PC-9 (cell line): Measurements from ENCODE around the gene MGLL. TPM values are rescaled to one million over a fixed set of nuclear protein-coding genes. Genes with fewer than 3 reads are reported as not detected.

Experiments used
- Bru-seq: library from RNA; stranded (reverse); fragments of 400-500 nt; gene quantifications from one replicate; lab custom pipeline; 2021; lab: Mats Ljungman, UMichigan
- BruChase-seq, 2 experiments: library from RNA; stranded (reverse); fragments of 400-500 nt; gene quantifications; one replicate each; lab custom pipeline; 2021; lab: Mats Ljungman, UMichigan
- BruUV-seq: library from RNA; stranded (reverse); fragments of 400-500 nt; replicated peaks from 2 replicates; lab custom pipeline; 2021; lab: Mats Ljungman, UMichigan
- CTCF ChIA-PET: fragments of 300-600 bp; sonication (Branson Sonifier 250); formaldehyde crosslinking; loops from one replicate; lab custom pipeline; 2022; ENCODE audit warnings: antibody characterized with exemption; lab: Charles Lee
- POLR2A ChIA-PET: fragments of 300-600 bp; sonication (Branson Sonifier 250); formaldehyde crosslinking; loops from one replicate; lab custom pipeline; 2022; ENCODE audit warnings: antibody characterized with exemption; ENCODE audit not compliant: unreplicated experiment; lab: Charles Lee
- DNase-seq, 2 experiments: peaks; one replicate each; pipeline versions ENCODE4 v3.0.0 to v3.0.0-alpha.2; 2015 to 2022; ENCODE audit warnings: mixed read lengths in 1 of 2
- H2AFZ ChIP-seq: fragments of 200-600 bp; sonication (generic); 2 replicates; pipeline ENCODE4 v1.8.1; 2017; ENCODE audit warnings: antibody characterized with exemption
- H3F3A ChIP-seq: fragments of 200-600 bp; sonication (generic); 2 replicates; pipeline ENCODE4 v1.8.1; 2017; ENCODE audit warnings: antibody characterized with exemption, mild to moderate bottlenecking, low read depth; ENCODE audit not compliant: insufficient read depth
- H3K27ac ChIP-seq: fragments of 200-600 bp; sonication (generic); 2 replicates; pipeline ENCODE4 v1.6.1; 2016; ENCODE audit warnings: mixed run types
- H3K27me3 ChIP-seq: fragments of 200-600 bp; sonication (generic); 2 replicates; pipeline ENCODE4 v1.6.1; 2016; ENCODE audit warnings: low read depth, mixed run types; ENCODE audit not compliant: insufficient read depth
- H3K36me3 ChIP-seq: fragments of 200-600 bp; sonication (generic); 2 replicates; pipeline ENCODE4 v1.6.1; 2016; ENCODE audit warnings: low read depth, mixed run types
- H3K4me1 ChIP-seq: fragments of 200-600 bp; sonication (generic); replicated peaks from 2 replicates; pipeline ENCODE4 v1.6.1; 2016; ENCODE audit warnings: mixed run types; ENCODE audit not compliant: insufficient read depth
- H3K4me2 ChIP-seq: fragments of 200-600 bp; sonication (generic); 2 replicates; pipeline ENCODE4 v1.6.1; 2017; ENCODE audit warnings: mixed run types
- H3K4me3 ChIP-seq: fragments of 200-600 bp; sonication (generic); 2 replicates; pipeline ENCODE4 v1.6.1; 2016; ENCODE audit warnings: mixed run types
- H3K79me2 ChIP-seq: fragments of 200-600 bp; sonication (generic); 2 replicates; pipeline ENCODE4 v1.6.1; 2017; ENCODE audit warnings: low read depth, mixed run types
- H3K9me2 ChIP-seq: fragments of 200-600 bp; sonication (generic); 2 replicates; pipeline ENCODE4 v1.8.1; 2017; ENCODE audit warnings: mild to moderate bottlenecking; ENCODE audit not compliant: insufficient read depth
- H3K9me3 ChIP-seq: fragments of 200-600 bp; sonication (generic); 2 replicates; pipeline ENCODE4 v1.8.1; 2016; ENCODE audit warnings: low read depth; ENCODE audit not compliant: insufficient read depth
- H4K20me1 ChIP-seq: fragments of 200-600 bp; sonication (generic); 2 replicates; pipeline ENCODE4 v1.8.1; 2017; ENCODE audit not compliant: insufficient read depth
- CTCF ChIP-seq: fragments of 200-600 bp; sonication (generic); conservative IDR thresholded peaks from 2 replicates; pipeline ENCODE4 v1.6.1; 2017; ENCODE audit warnings: mixed run types, antibody characterized with exemption, mild to moderate bottlenecking, moderate library complexity
- EZH2 ChIP-seq: fragments of 200-600 bp; sonication (generic); IDR thresholded peaks from 2 replicates; pipeline ENCODE4 v1.8.0; 2017; ENCODE audit warnings: antibody characterized with exemption, low read depth
- intact Hi-C: fragments of 100-400 bp; cut with micrococcal nuclease; formaldehyde crosslinking; loops from one replicate; pipeline ENCODE4 v1.10.0; 2022; ENCODE audit not compliant: unreplicated experiment
- long read RNA-seq: library from polyadenylated mRNA; stranded (forward); transcript quantifications from one replicate; pipeline ENCODE4 v2.0.0, GENCODE V29; 2022
- total RNA-seq: library from RNA; stranded (reverse); gene quantifications from 2 replicates; pipeline ENCODE4 v1.2.3, GENCODE V29; 2021

The MGLL gene
- 28.2 and 30.7 TPM in 2 replicates for total RNA-seq
- percentile 49 among the genes with signal in this experiment for Bru-seq, nascent RNA
- BruChase-seq, experiment 1, labeled RNA remaining after a 2-hour chase: percentile 57 among the genes with signal in this experiment
- BruChase-seq, experiment 2, labeled RNA remaining after a 6-hour chase: percentile 53 among the genes with signal in this experiment
- long read RNA-seq, full-length matches to known transcripts: 36 of 78 reads
- long read RNA-seq, partial matches to known transcripts: 4 of 78 reads
- long read RNA-seq, other reads (novel, unspliced or antisense): 38 of 78 reads

- intact Hi-C loops: loop anchor here (1.0 kb wide), 1 partner anchor 131 kb away; no protein-coding TSS in a partner anchor
- Histone ChIP-seq H3K4me2 (peak within 1 kb of the TSS; percentile 81), H3F3A (peaks cover 58% of the 10 kb centered on the region), H3K4me3 (peak within 1 kb of the TSS; percentile 76), H3K79me2 (0 out of 2 replicates have a peak, but pooled peaks cover 4% of the 10 kb centered on the region), H3K9me2 (no peaks in the 10 kb centered on the region), H3K36me3 (peaks cover 3% of the 10 kb centered on the region; the same call in 1 of the 2 replicates), H3K4me1 (peaks cover 49% of the 10 kb centered on the region), H4K20me1 (no peaks in the 10 kb centered on the region), H3K27me3 (no peaks in the 10 kb centered on the region), H2AFZ (peak within 1 kb of the TSS; percentile 85), H3K27ac (peak within 1 kb of the TSS; percentile 93), H3K9me3 (no peaks in the 10 kb centered on the region)
- POLR2A ChIA-PET: interaction anchor here (0.7 kb wide), 1 partner anchor 58 kb away, joined by 3 read pairs; no protein-coding TSS in a partner anchor
- TSS peak; percentile 35 for BruUV-seq
- peak; percentile 45 to 50 for DNase-seq
- CTCF ChIA-PET: interaction anchor here (0.6 kb wide), 1 partner anchor 1480 kb away, joined by 4 read pairs; no protein-coding TSS in a partner anchor
- TF ChIP-seq EZH2: no peak
- no peak for TF ChIP-seq CTCF
Observed at GRCh38 chr3:127822041-127822681, at the start of gene MGLL. Gene MGLL (minus strand): TSS chr3:127822515. CDS start chr3:127822318, 197 bp downstream.

GRCh38 chr3:127870156-127870555 is 47.8 kb upstream of the MGLL start:
- Histone ChIP-seq H3K27me3 (no peaks in the 10 kb centered on the region), H3K9me2 (no peaks in the 10 kb centered on the region), H2AFZ (no peak overlapping the region), H3F3A (no peaks in the 10 kb centered on the region), H3K9me3 (no peaks in the 10 kb centered on the region; the same call in 1 of the 2 replicates), H3K4me1 (no peaks in the 10 kb centered on the region), H3K36me3 (no peaks in the 10 kb centered on the region), H4K20me1 (no peaks in the 10 kb centered on the region), H3K79me2 (no peaks in the 10 kb centered on the region), H3K27ac (no peak overlapping the region), H3K4me3 (no peak overlapping the region), H3K4me2 (no peak overlapping the region)
- TF ChIP-seq CTCF: no peak
- no peak for TF ChIP-seq EZH2
- intact Hi-C loops: no loop called here
- ChIA-PET POLR2A (no interaction called here), CTCF (no interaction called here)
- no TSS peak for BruUV-seq
- no peak for DNase-seq

GRCh38 chr3:127867986-127868385 is 45.7 kb upstream of the MGLL start:
- DNase-seq: no peak
- no TSS peak for BruUV-seq
- POLR2A ChIA-PET: no interaction called here
- H3K27ac ChIP-seq: no peak overlapping the region
- no peaks in the 10 kb centered on the region for H3K9me3 ChIP-seq
- no peaks in the 10 kb centered on the region for H3K4me1 ChIP-seq
- intact Hi-C loops: no loop called here
- H3K79me2 ChIP-seq: no peaks in the 10 kb centered on the region
- no peaks in the 10 kb centered on the region for H3K36me3 ChIP-seq
- no peaks in the 10 kb centered on the region for H3K9me2 ChIP-seq
- CTCF ChIA-PET: no interaction called here
- no peak overlapping the region for H2AFZ ChIP-seq
- H3K4me3 ChIP-seq: no peak overlapping the region
- TF ChIP-seq EZH2 (no peak), CTCF (no peak)
- H4K20me1 ChIP-seq: no peaks in the 10 kb centered on the region
- no peak overlapping the region for H3K4me2 ChIP-seq
- no peaks in the 10 kb centered on the region for H3K27me3 ChIP-seq
- no peaks in the 10 kb centered on the region for H3F3A ChIP-seq
